ENCODE results near the gene BCAN. TPM values are rescaled to one million over a fixed set of nuclear protein-coding genes. Genes with fewer than 3 reads are reported as not detected.
A peak's percentile ranks its signal among the peaks of the same experiment; 100 is the strongest.

The BCAN gene
- total and polyA plus RNA-seq, 12 donors, result 0.11 to 36.3 (median 5.6) TPM; not detected in 2

DNA sequence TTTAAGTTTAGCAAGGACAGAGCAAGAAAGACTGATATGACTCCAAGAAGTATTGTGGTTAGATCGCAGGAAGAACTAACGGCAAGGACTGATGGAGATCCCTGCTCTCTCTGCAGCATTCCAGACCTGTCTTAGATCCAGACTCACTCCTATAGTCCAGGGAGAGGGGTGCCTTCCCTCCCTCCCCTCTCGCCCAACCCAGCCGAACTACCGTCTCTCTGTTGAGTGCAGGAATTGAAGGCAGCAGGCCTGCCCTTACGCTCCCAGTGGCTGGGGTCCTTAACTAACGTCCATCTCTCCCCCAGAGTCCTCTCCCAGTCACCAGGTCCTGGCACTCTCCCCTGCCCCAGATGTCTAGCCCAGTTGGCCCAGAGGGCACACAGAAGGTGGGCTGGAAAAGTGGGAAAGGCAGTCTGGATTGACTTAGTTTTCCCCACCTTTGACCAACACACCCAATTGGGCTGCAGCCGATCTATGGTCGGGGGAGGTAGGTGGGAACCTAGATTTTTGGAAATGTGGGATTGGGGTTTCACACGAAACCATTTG lies 62.3 kb downstream of the BCAN start:
- intact Hi-C loops (cut with DNase I), result no loop called here
- H3K4me1 ChIP-seq (replicated peaks in 1 of 2), result peaks cover 23 to 26% of the 10 kb centered on the region in 2 donors
- no peaks in the 10 kb centered on the region for H3K9me3 ChIP-seq (replicated peaks in 1 of 3)
- DNase-seq, result no peak
- WGBS, 4 donors, result 71 to 79% (median 72%) methylated on average over 10 of the region's 10 CpGs
- no peaks in the 10 kb centered on the region for H3K27me3 ChIP-seq
- no peak overlapping the region for H3K27ac ChIP-seq
- TF ChIP-seq, protein P1, sequence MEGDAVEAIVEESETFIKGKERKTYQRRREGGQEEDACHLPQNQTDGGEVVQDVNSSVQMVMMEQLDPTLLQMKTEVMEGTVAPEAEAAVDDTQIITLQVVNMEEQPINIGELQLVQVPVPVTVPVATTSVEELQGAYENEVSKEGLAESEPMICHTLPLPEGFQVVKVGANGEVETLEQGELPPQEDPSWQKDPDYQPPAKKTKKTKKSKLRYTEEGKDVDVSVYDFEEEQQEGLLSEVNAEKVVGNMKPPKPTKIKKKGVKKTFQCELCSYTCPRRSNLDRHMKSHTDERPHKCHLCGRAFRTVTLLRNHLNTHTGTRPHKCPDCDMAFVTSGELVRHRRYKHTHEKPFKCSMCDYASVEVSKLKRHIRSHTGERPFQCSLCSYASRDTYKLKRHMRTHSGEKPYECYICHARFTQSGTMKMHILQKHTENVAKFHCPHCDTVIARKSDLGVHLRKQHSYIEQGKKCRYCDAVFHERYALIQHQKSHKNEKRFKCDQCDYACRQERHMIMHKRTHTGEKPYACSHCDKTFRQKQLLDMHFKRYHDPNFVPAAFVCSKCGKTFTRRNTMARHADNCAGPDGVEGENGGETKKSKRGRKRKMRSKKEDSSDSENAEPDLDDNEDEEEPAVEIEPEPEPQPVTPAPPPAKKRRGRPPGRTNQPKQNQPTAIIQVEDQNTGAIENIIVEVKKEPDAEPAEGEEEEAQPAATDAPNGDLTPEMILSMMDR (IDR thresholded peaks at IDR 0.05), result no peak
- no peak overlapping the region for H3K4me3 ChIP-seq
- H3K36me3 ChIP-seq (replicated peaks in 1 of 2), result no peaks in the 10 kb centered on the region

DNA sequence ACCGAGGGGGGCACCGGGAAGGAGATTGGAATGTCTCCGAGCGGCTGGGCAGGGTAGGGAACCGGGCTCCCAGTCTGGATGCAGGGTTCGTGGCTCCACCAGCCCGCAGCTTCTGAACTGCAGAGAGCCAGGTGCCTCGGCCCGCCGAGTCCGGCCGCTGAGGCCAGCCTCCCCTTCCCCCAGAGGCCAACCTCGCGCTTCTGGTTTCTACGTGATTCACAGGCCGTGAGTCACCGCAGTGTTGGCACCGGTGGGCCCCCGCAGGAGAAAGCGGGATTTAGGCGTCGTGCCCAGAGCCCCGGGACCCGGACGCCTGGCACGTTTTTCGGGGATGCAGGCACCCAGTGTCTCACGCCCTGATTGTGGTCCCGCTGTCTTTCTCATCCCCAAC lies 63.0 kb downstream of the BCAN start:
- H3K4me1 ChIP-seq (replicated peaks in 1 of 2), result peaks cover 23 to 31% of the 10 kb centered on the region in 2 donors
- H3K27ac ChIP-seq, result peak overlapping the region in 1 of 5 donors; percentile 52
- no peaks in the 10 kb centered on the region for H3K9me3 ChIP-seq (replicated peaks in 1 of 3)
- H3K4me3 ChIP-seq, result peak overlapping the region in 1 of 4 donors; percentile 59
- TF ChIP-seq, protein P1 (IDR thresholded peaks at IDR 0.05), result no peak
- TF ChIP-seq POLR2A (IDR thresholded peaks at IDR 0.05), result no peak
- no peaks in the 10 kb centered on the region for H3K27me3 ChIP-seq
- WGBS, 4 donors, result 2 to 20% (median 3%) methylated on average over 2 to 29 of the region's 29 CpGs
- peak; percentile 73 to 87 (median 84) for DNase-seq
- no peaks in the 10 kb centered on the region for H3K36me3 ChIP-seq (replicated peaks in 1 of 2)
- intact Hi-C loops (cut with DNase I), result no loop called here

DNA sequence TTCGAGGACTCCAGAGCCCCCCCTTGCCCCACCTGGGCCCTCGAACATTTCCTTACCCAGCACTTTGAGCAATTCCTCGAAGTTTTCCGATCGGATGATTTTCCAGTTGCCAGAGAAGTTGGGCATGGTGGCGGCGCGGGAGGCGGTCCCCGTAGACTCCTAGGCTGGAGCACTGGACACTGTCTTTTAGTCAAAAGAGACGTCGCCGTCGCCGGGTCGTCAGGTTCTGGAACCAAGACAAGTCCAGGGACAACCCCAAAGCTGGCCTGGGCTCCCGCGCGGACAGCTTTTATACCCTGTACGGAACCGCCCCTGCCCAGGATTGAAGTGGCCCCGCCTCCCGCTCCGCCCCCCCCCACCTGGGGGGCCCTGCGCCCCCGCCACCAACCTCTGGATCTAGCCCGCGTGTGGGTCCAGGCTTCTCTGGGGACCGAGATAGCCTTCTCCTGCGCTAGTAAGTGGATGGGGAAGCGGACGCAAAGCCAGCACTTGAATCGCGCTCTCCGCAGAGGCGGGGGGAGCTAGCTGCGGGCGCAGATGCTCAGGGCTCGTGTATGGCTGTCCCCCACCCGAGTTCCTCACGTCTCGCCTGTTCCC lies 63.5 kb downstream of the BCAN start, which contains the start of gene CRABP2:
Gene CRABP2, minus strand, starts transcription at position 263 of the 597 bp plus-strand sequence. Its CDS starts 137 bp downstream, at position 126.
- 1 to 9% (median 2%) methylated on average over 7 to 42 of the region's 42 CpGs for WGBS, 4 donors
- peak within 1 kb of the TSS in 3 of 4 donors; percentile 7 to 59 (median 31) for H3K4me3 ChIP-seq
- H3K9me3 ChIP-seq (replicated peaks in 1 of 3), result no peaks in the 10 kb centered on the region
- peaks cover 23 to 31% of the 10 kb centered on the region in 2 donors for H3K4me1 ChIP-seq (replicated peaks in 1 of 2)
- peak within 1 kb of the TSS; percentile 30 to 66 (median 52) for H3K27ac ChIP-seq
- H3K27me3 ChIP-seq, result no peaks in the 10 kb centered on the region
- intact Hi-C loops (cut with DNase I), result no loop called here
- H3K36me3 ChIP-seq (replicated peaks in 1 of 2), result no peaks in the 10 kb centered on the region
- no peak for TF ChIP-seq POLR2A (IDR thresholded peaks at IDR 0.05)
- TF ChIP-seq, protein P1 (IDR thresholded peaks at IDR 0.05), result no peak
- DNase-seq, result peak in 6 of 7 donors; percentile 45 to 65 (median 55)

DNA sequence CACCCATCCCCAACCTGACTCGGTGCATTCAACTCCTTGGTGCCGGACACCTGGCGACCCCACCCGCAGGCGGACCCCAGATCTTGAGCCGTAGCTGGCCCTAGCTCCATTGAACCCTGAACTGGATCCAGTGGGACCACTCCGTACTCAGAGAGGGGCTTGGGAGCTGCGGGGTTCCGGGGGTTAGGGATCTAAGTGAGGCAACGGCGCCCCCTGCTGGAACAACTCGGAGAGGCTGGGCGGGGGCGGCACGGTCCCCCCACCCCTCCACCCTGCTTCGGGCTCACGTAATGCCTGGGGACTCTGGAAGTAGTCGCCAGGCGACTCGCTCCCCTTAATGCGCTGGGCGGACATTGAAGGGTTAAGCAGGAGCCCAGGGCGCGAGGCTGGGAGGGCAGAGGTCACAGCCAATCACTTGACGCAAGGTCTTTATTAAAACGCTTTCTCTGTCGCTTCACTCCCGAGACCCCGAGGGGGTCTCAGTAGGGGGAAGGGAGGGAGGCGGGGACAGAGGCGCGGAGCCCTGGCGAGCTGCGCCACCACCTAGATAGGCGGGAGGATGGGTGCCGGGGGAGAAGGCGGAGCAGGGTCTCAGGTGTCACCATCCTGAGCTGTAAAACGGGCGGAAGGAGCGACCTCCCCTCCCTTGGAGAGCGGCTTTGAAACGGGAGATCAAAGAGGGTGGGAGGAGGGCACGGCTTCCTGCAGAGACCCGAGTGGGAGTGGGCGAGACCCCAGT lies 64.2 kb downstream of the BCAN start:
- 0 to 1% (median 1%) methylated on average over 7 to 45 of the region's 45 CpGs for WGBS, 4 donors
- H3K27ac ChIP-seq, result peak overlapping the region; percentile 30 to 66 (median 52)
- no peaks in the 10 kb centered on the region for H3K9me3 ChIP-seq (replicated peaks in 1 of 3)
- DNase-seq, result peak; percentile 36 to 82 (median 62)
- H3K4me1 ChIP-seq (replicated peaks in 1 of 2), result peaks cover 23 to 31% of the 10 kb centered on the region in 2 donors
- H3K27me3 ChIP-seq, result no peaks in the 10 kb centered on the region
- TF ChIP-seq, protein P1 (IDR thresholded peaks at IDR 0.05), result peak; percentile 62 to 75 (median 70)
- TF ChIP-seq POLR2A (IDR thresholded peaks at IDR 0.05), result no peak
- intact Hi-C loops (cut with DNase I), result no loop called here
- no peaks in the 10 kb centered on the region for H3K36me3 ChIP-seq (replicated peaks in 1 of 2)
- peak overlapping the region in 3 of 4 donors; percentile 7 to 59 (median 31) for H3K4me3 ChIP-seq

Measured in adrenal gland (tissue), 12 donors.